HepG2 (cell line): ENCODE measurements around the gene PAPPA. TPM values are rescaled to one million over a fixed set of nuclear protein-coding genes. Genes with fewer than 3 reads are reported as not detected.

Experiments used
- ATAC-seq: fragments of 200-7000 bp; cut with Tn5 transposase; 3 replicates; pipeline ENCODE4 v1.9.1; 2020; ENCODE audit warnings: mild to moderate bottlenecking, moderate library complexity
- BruUV-seq: library from RNA; stranded (reverse); fragments of 400-500 nt; replicated peaks from 2 replicates; lab custom pipeline; 2021; lab: Mats Ljungman, UMichigan
- CTCF ChIA-PET: fragments of 300-600 bp; formaldehyde crosslinking; extraction: SDS; loops from one replicate; lab custom pipeline; 2021; ENCODE audit warnings: low total read pairs, inconsistent platforms, low intra/inter-chr PET ratio; lab: Yijun Ruan, JAX
- POLR2A ChIA-PET: fragments of 350-600 bp; sonication (Branson Sonifier 250); formaldehyde crosslinking; loops from one replicate; lab custom pipeline; 2020; ENCODE audit warnings: antibody characterized with exemption, inconsistent platforms; lab: Yijun Ruan, JAX
- DNase-seq: peaks from one replicate; pipeline ENCODE4 v3.0.0-alpha.2; 2015; ENCODE audit warnings: low spot score
- FAIRE-seq: peaks from 3 replicates; lab custom pipeline; 2011; peaks lifted over from hg19 to GRCh38; lab: Jason Lieb, UNC
- H2AFZ ChIP-seq: one replicate; pipeline ENCODE4 v1.6.1; 2011; ENCODE audit warnings: low read length, inconsistent platforms
- H3K27ac ChIP-seq: fragments of 300-600 bp; 3 replicates; pipeline ENCODE4 v1.8.0; 2011; ENCODE audit warnings: mixed run types, mild to moderate bottlenecking, mixed read lengths, low read length, inconsistent platforms; ENCODE audit not compliant: insufficient read depth; ENCODE audit errors: extremely low read length
- H3K27me3 ChIP-seq, 2 experiments: fragments of 200-600 bp in 1 of 2; 2 replicates in 1 of 2; 3 replicates in 1 of 2; pipeline versions ENCODE4 v1.6.0 to v1.8.0; 2011; ENCODE audit warnings: low read length in 2 of 2, mild to moderate bottlenecking in 2 of 2, moderate library complexity in 2 of 2, inconsistent platforms in 1 of 2; ENCODE audit not compliant: insufficient read depth in 2 of 2, control insufficient read depth in 1 of 2
- H3K36me3 ChIP-seq, 2 experiments: fragments of 200-600 bp in 1 of 2; replicated peaks in 1 of 2; 2 replicates in 1 of 2; 3 replicates in 1 of 2; pipeline versions ENCODE4 v1.5.1 to v1.8.0; 2011; ENCODE audit warnings: low read length in 2 of 2, inconsistent platforms in 1 of 2; ENCODE audit not compliant: insufficient read depth in 2 of 2, control insufficient read depth in 1 of 2
- H3K4me1 ChIP-seq: 2 replicates; pipeline ENCODE4 v1.5.1; 2012; ENCODE audit warnings: low read length, inconsistent platforms; ENCODE audit not compliant: insufficient read depth
- H3K4me2 ChIP-seq: 2 replicates; pipeline ENCODE4 v1.6.0; 2011; ENCODE audit warnings: low read depth, low read length, inconsistent platforms
- H3K4me3 ChIP-seq, 3 experiments: fragments of 200-600 bp in 1 of 3; sonication (generic), shearing (Covaris generic) in 1 of 3; replicated peaks in 1 of 3; 2 replicates each; pipeline ENCODE4 v1.5.1; 2011 to 2016; ENCODE audit warnings: low read length in 3 of 3, inconsistent platforms in 2 of 3, low read depth in 2 of 3, mild to moderate bottlenecking in 2 of 3, control low read depth in 1 of 3, mixed read lengths in 1 of 3; ENCODE audit not compliant: insufficient read depth in 1 of 3
- H3K79me2 ChIP-seq: one replicate; pipeline ENCODE4 v1.6.1; 2011; ENCODE audit warnings: low read length, inconsistent platforms; ENCODE audit not compliant: insufficient read depth
- H3K9ac ChIP-seq: 2 replicates; pipeline ENCODE4 v1.6.0; 2011; ENCODE audit warnings: mild to moderate bottlenecking, low read depth, low read length, inconsistent platforms; ENCODE audit not compliant: insufficient read depth
- H3K9me3 ChIP-seq: 2 replicates; pipeline ENCODE4 v1.5.1; 2012; ENCODE audit warnings: mild to moderate bottlenecking, low read length
- H4K20me1 ChIP-seq: 2 replicates; pipeline ENCODE4 v1.6.0; 2011; ENCODE audit warnings: inconsistent platforms, mild to moderate bottlenecking, low read length, moderate library complexity; ENCODE audit not compliant: insufficient read depth
- CCAR2 ChIP-seq: fragments of 200-400 bp; formaldehyde crosslinking; optimal IDR thresholded peaks from 2 replicates; pipeline ENCODE3; 2018; ENCODE audit warnings: low read depth, mild to moderate bottlenecking, low read length, moderate library complexity
- CEBPG ChIP-seq: IDR thresholded peaks from 2 replicates; pipeline ENCODE4 v1.6.1; 2016
- FOXA1 ChIP-seq, 2 experiments: fragments of 450-650 bp in 1 of 2; sonication (generic) in 1 of 2; formaldehyde crosslinking in 1 of 2; IDR thresholded peaks; 2 replicates each; pipeline versions ENCODE4 v1.4.0 to v1.6.1; 2016 to 2020; ENCODE audit warnings: missing genetic modification reagents in 1 of 2
- HOXD1 ChIP-seq: sonication (generic); formaldehyde crosslinking; IDR thresholded peaks from 2 replicates; pipeline ENCODE4 v1.5.0; 2020; ENCODE audit warnings: missing genetic modification reagents
- JUND ChIP-seq: sonication (generic); formaldehyde crosslinking; IDR thresholded peaks from 2 replicates; pipeline ENCODE4 v1.8.0; 2022; ENCODE audit warnings: mild to moderate bottlenecking, missing genetic modification reagents
- NKX3-1 ChIP-seq: sonication (generic); formaldehyde crosslinking; IDR thresholded peaks from 2 replicates; pipeline ENCODE4 v1.5.0; 2020; ENCODE audit warnings: missing genetic modification reagents
- ZNF331 ChIP-seq: sonication (generic); formaldehyde crosslinking; IDR thresholded peaks from 2 replicates; pipeline ENCODE4 v1.4.0; 2020; ENCODE audit warnings: missing genetic modification reagents
- ZNF335 ChIP-seq: sonication (generic); formaldehyde crosslinking; IDR thresholded peaks from 2 replicates; pipeline ENCODE4 v1.4.0; 2020; ENCODE audit warnings: missing genetic modification reagents
- ZNF790 ChIP-seq: sonication (generic); formaldehyde crosslinking; IDR thresholded peaks from 2 replicates; pipeline ENCODE4 v1.8.0; 2022; ENCODE audit warnings: missing genetic modification reagents, mild to moderate bottlenecking, borderline replicate concordance
- WGBS: methylation state at CpG from one replicate; pipeline ENCODE4 v1.1.6; 2017; ENCODE audit warnings: low lambda C conversion rate; 5-methylcytosine and 5-hydroxymethylcytosine counted together
- in situ Hi-C: cut with HindIII; loops from 2 replicates; pipeline ENCODE4 v1.10.0; 2017; ENCODE audit warnings: low pct_unique_long_range_greater_than_20kb; ENCODE audit not compliant: extremely low pct_ligation_motif_present
- intact Hi-C: fragments of 100-400 bp; cut with micrococcal nuclease; formaldehyde crosslinking; loops from one replicate; pipeline ENCODE4 v1.10.0; 2022; ENCODE audit not compliant: unreplicated experiment
- polyA plus RNA-seq, 8 experiments: library from polyadenylated mRNA; depleted of rRNA in 3 of 8; stranded (reverse) in 7 of 8; unstranded in 1 of 8; fragments of >200 nt; fragmentation: Illumina TruSeq in 4 of 8; extraction: Trizol in 4 of 8; gene quantifications; 2 replicates each; pipeline versions ENCODE4 v1.2.1 to v1.2.3, GENCODE V29; 2011 to 2016; ENCODE audit warnings: low read depth in 4 of 8, missing spikeins in 1 of 8, mixed read lengths in 1 of 8; ENCODE audit not compliant: insufficient read depth in 1 of 8
- total RNA-seq, 5 experiments: library from RNA; depleted of rRNA; stranded (reverse); fragments of >200 nt; fragmentation: Illumina TruSeq; extraction: Trizol; gene quantifications; 2 replicates each; pipeline ENCODE4 v1.2.3, GENCODE V29; 2016; ENCODE audit warnings: low read depth in 1 of 5
- TF ChIP-seq, protein P1 (sequence below): IDR thresholded peaks from 2 replicates; pipeline ENCODE4 v1.6.1; 2012; ENCODE audit warnings: low read length, improper control_type of control experiment
- TF ChIP-seq, protein P2 (sequence below): sonication (generic); formaldehyde crosslinking; IDR thresholded peaks from 2 replicates; pipeline ENCODE4 v1.4.0; 2020; ENCODE audit warnings: missing genetic modification reagents, borderline replicate concordance
- TF ChIP-seq, protein P3 (sequence below): sonication (generic); formaldehyde crosslinking; IDR thresholded peaks from 2 replicates; pipeline ENCODE4 v1.4.0; 2020; ENCODE audit warnings: low read depth, mild to moderate bottlenecking, missing genetic modification reagents
- TF ChIP-seq, protein P4 (sequence below): sonication (generic); formaldehyde crosslinking; IDR thresholded peaks from 2 replicates; pipeline ENCODE4 v1.5.1; 2020; ENCODE audit warnings: missing genetic modification reagents, mild to moderate bottlenecking, borderline replicate concordance

Gene PAPPA
- total and polyA plus RNA-seq, 2 of the 13 experiments (the other 11 are each of a cell fraction or from before 2014, with no cell fraction given), result 0.09 to 0.11 TPM

GRCh38 chr9:116381350-116381749 lies 227.8 kb downstream of the PAPPA start (continued):
- TF ChIP-seq, protein P1, sequence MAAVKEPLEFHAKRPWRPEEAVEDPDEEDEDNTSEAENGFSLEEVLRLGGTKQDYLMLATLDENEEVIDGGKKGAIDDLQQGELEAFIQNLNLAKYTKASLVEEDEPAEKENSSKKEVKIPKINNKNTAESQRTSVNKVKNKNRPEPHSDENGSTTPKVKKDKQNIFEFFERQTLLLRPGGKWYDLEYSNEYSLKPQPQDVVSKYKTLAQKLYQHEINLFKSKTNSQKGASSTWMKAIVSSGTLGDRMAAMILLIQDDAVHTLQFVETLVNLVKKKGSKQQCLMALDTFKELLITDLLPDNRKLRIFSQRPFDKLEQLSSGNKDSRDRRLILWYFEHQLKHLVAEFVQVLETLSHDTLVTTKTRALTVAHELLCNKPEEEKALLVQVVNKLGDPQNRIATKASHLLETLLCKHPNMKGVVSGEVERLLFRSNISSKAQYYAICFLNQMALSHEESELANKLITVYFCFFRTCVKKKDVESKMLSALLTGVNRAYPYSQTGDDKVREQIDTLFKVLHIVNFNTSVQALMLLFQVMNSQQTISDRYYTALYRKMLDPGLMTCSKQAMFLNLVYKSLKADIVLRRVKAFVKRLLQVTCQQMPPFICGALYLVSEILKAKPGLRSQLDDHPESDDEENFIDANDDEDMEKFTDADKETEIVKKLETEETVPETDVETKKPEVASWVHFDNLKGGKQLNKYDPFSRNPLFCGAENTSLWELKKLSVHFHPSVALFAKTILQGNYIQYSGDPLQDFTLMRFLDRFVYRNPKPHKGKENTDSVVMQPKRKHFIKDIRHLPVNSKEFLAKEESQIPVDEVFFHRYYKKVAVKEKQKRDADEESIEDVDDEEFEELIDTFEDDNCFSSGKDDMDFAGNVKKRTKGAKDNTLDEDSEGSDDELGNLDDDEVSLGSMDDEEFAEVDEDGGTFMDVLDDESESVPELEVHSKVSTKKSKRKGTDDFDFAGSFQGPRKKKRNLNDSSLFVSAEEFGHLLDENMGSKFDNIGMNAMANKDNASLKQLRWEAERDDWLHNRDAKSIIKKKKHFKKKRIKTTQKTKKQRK, result no peak
- TF ChIP-seq FOXA1 (IDR thresholded peaks at IDR 0.05) (no peak), FOXA1 (CRISPR knock-in tag; IDR thresholded peaks at IDR 0.05) (no peak), NKX3-1 (CRISPR knock-in tag) (no peak), CCAR2 (no peak)
- TF ChIP-seq, protein P2, sequence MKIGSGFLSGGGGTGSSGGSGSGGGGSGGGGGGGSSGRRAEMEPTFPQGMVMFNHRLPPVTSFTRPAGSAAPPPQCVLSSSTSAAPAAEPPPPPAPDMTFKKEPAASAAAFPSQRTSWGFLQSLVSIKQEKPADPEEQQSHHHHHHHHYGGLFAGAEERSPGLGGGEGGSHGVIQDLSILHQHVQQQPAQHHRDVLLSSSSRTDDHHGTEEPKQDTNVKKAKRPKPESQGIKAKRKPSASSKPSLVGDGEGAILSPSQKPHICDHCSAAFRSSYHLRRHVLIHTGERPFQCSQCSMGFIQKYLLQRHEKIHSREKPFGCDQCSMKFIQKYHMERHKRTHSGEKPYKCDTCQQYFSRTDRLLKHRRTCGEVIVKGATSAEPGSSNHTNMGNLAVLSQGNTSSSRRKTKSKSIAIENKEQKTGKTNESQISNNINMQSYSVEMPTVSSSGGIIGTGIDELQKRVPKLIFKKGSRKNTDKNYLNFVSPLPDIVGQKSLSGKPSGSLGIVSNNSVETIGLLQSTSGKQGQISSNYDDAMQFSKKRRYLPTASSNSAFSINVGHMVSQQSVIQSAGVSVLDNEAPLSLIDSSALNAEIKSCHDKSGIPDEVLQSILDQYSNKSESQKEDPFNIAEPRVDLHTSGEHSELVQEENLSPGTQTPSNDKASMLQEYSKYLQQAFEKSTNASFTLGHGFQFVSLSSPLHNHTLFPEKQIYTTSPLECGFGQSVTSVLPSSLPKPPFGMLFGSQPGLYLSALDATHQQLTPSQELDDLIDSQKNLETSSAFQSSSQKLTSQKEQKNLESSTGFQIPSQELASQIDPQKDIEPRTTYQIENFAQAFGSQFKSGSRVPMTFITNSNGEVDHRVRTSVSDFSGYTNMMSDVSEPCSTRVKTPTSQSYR (CRISPR knock-in tag), result no peak

DNA sequence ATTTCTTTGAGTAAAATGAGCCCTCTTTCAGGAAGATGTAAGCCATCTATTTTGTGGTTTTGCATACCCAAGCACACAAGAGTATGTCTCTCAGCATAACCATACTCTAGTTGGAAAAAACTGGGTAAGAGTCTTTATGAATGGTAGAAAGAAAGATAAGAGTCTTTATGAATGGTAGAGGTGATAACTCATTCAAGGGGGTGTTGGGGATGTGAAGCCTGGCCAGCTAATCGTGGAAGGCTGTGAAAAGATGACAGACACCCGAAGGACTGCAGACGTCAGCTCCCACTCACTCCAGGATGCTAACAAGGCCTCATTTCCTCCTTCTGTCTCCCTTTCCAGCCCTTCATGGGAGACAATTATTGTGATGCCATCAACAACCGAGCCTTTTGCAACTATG lies 228.5 kb downstream of the PAPPA start:
- DNase-seq (no peak), FAIRE-seq (no peak), ATAC-seq (no peak)
- 77% methylated on average over 4 of the region's 4 CpGs for WGBS
- no TSS peak for BruUV-seq
- H4K20me1 ChIP-seq, result no peaks in the 10 kb centered on the region
- H2AFZ ChIP-seq, result no peak overlapping the region
- ChIA-PET CTCF (no interaction called here), POLR2A (no interaction called here)
- no peaks in the 10 kb centered on the region for H3K4me1 ChIP-seq
- intact Hi-C loops, result no loop called here
- H3K4me2 ChIP-seq, result no peak overlapping the region
- no peaks in the 10 kb centered on the region for H3K36me3 ChIP-seq
- in situ Hi-C loops, result no loop called here
- H3K9ac ChIP-seq, result no peak overlapping the region
- no peaks in the 10 kb centered on the region for H3K9me3 ChIP-seq
- H3K27me3 ChIP-seq, result no peaks in the 10 kb centered on the region
- H3K4me3 ChIP-seq, result no peak overlapping the region
- H3K27ac ChIP-seq, result no peak overlapping the region
- no peaks in the 10 kb centered on the region for H3K79me2 ChIP-seq
- TF ChIP-seq ZNF790 (CRISPR knock-in tag), result no peak
- TF ChIP-seq ZNF335 (CRISPR knock-in tag), result no peak
- no peak for TF ChIP-seq CEBPG (CRISPR knock-in tag)
- TF ChIP-seq, protein P3, sequence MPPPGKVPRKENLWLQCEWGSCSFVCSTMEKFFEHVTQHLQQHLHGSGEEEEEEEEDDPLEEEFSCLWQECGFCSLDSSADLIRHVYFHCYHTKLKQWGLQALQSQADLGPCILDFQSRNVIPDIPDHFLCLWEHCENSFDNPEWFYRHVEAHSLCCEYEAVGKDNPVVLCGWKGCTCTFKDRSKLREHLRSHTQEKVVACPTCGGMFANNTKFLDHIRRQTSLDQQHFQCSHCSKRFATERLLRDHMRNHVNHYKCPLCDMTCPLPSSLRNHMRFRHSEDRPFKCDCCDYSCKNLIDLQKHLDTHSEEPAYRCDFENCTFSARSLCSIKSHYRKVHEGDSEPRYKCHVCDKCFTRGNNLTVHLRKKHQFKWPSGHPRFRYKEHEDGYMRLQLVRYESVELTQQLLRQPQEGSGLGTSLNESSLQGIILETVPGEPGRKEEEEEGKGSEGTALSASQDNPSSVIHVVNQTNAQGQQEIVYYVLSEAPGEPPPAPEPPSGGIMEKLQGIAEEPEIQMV (CRISPR knock-in tag), result no peak
- no peak for TF ChIP-seq HOXD1 (CRISPR knock-in tag)
- no peak for TF ChIP-seq JUND (CRISPR knock-in tag)
- no peak for TF ChIP-seq ZNF331 (CRISPR knock-in tag)
- TF ChIP-seq, protein P4, sequence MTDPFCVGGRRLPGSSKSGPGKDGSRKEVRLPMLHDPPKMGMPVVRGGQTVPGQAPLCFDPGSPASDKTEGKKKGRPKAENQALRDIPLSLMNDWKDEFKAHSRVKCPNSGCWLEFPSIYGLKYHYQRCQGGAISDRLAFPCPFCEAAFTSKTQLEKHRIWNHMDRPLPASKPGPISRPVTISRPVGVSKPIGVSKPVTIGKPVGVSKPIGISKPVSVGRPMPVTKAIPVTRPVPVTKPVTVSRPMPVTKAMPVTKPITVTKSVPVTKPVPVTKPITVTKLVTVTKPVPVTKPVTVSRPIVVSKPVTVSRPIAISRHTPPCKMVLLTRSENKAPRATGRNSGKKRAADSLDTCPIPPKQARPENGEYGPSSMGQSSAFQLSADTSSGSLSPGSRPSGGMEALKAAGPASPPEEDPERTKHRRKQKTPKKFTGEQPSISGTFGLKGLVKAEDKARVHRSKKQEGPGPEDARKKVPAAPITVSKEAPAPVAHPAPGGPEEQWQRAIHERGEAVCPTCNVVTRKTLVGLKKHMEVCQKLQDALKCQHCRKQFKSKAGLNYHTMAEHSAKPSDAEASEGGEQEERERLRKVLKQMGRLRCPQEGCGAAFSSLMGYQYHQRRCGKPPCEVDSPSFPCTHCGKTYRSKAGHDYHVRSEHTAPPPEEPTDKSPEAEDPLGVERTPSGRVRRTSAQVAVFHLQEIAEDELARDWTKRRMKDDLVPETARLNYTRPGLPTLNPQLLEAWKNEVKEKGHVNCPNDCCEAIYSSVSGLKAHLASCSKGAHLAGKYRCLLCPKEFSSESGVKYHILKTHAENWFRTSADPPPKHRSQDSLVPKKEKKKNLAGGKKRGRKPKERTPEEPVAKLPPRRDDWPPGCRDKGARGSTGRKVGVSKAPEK (CRISPR knock-in tag), result no peak
